Stomach (tissue), 9 donors: ENCODE data around the gene AKAP8L. TPM values are rescaled to one million over a fixed set of nuclear protein-coding genes. Genes with fewer than 3 reads are reported as not detected.
"Not testable (repeated sequence)": the region's sequence is repeated elsewhere in the genome, so short reads cannot be mapped to it uniquely, and the experiment has no call there.

ENCODE experiments used
- DNase-seq, 2 donors: peaks; one replicate each; pipeline versions ENCODE4 v3.0.0 to v3.0.0-alpha.2; 2013 to 2019
- H3K27ac ChIP-seq, 5 donors: fragments of 200-600 bp in 4 of 5; sonication (generic) in 4 of 5; one replicate each; pipeline ENCODE4 v1.5.1; 2013 to 2019; ENCODE audit warnings: mild to moderate bottlenecking in 1 of 5, moderate library complexity in 1 of 5
- H3K27me3 ChIP-seq, 3 donors: fragments of 200-600 bp; sonication (generic); one replicate each; pipeline ENCODE4 v1.5.1; 2017 to 2019; ENCODE audit warnings: mixed run types in 1 of 3
- H3K36me3 ChIP-seq, 4 donors: fragments of 200-600 bp; sonication (generic); 1 replicate in 3 of 4; 2 replicates in 1 of 4; pipeline ENCODE4 v1.5.1; 2016 to 2019
- H3K4me1 ChIP-seq, 4 donors: fragments of 200-600 bp; sonication (generic); one replicate each; pipeline ENCODE4 v1.5.1; 2016 to 2019
- H3K4me3 ChIP-seq, 4 donors: fragments of 200-600 bp; sonication (generic) in 3 of 4; one replicate each; pipeline ENCODE4 v1.5.1; 2016 to 2019; ENCODE audit warnings: mild to moderate bottlenecking in 1 of 4
- H3K9me3 ChIP-seq, 4 donors: fragments of 200-600 bp; sonication (generic); one replicate each; pipeline ENCODE4 v1.5.1; 2016 to 2019
- EP300 ChIP-seq: sonication (generic); formaldehyde crosslinking; IDR thresholded peaks from one replicate; pipeline ENCODE4 v1.6.1; 2017; ENCODE audit warnings: antibody characterized with exemption
- POLR2A ChIP-seq, 4 donors: fragments of 450-650 bp; IDR thresholded peaks; one replicate each; pipeline ENCODE4 v1.6.1; 2016; ENCODE audit warnings: antibody characterized with exemption in 4 of 4, control low read depth in 2 of 4, mild to moderate bottlenecking in 1 of 4, moderate library complexity in 1 of 4
- POLR2AphosphoS5 ChIP-seq, 3 donors: sonication (generic); formaldehyde crosslinking; IDR thresholded peaks; one replicate each; pipeline ENCODE4 v1.6.1; 2016; ENCODE audit warnings: antibody characterized with exemption in 3 of 3
- WGBS, 5 donors: extraction: QIAGEN DNeasy Blood & Tissue Kit in 3 of 5; methylation state at CpG; one replicate each; pipeline versions ENCODE4 v1.1.5 to v1.1.7; 2013 to 2018; 5-methylcytosine and 5-hydroxymethylcytosine counted together
- intact Hi-C: fragments of 100-400 bp; cut with DNase I; formaldehyde crosslinking; loops from one replicate; pipeline ENCODE4 v1.15.1; 2023; ENCODE audit warnings: low total_unique reads
- polyA plus RNA-seq, 3 donors: library from polyadenylated mRNA; stranded (reverse); fragments of 200-250 nt; gene quantifications; one replicate each; pipeline ENCODE4 v1.2.3, GENCODE V29; 2013
- total RNA-seq, 5 donors: library from RNA; depleted of rRNA; stranded (reverse); fragments of >200 nt; gene quantifications; one replicate each; pipeline versions ENCODE4 v1.1.0 to v1.2.3, GENCODE V29; 2014 to 2016
- TF ChIP-seq, protein P1 (sequence below), 7 experiments: fragments of 450-650 bp in 4 of 7; fragments of 200-600 bp in 3 of 7; sonication (generic) in 3 of 7; IDR thresholded peaks; one replicate each; pipeline ENCODE4 v1.5.1; 2016 to 2019; ENCODE audit warnings: antibody characterized with exemption in 7 of 7, control low read depth in 2 of 7, mild to moderate bottlenecking in 1 of 7
- donor health status: healthy with polysubstance abuse.
- donor health status: Bipolar disorder and iron deficiency.
- donor health status: healthy.

AKAP8L gene
- total and polyA plus RNA-seq, 8 donors: 67.8 to 320 (median 91.6) TPM

DNA sequence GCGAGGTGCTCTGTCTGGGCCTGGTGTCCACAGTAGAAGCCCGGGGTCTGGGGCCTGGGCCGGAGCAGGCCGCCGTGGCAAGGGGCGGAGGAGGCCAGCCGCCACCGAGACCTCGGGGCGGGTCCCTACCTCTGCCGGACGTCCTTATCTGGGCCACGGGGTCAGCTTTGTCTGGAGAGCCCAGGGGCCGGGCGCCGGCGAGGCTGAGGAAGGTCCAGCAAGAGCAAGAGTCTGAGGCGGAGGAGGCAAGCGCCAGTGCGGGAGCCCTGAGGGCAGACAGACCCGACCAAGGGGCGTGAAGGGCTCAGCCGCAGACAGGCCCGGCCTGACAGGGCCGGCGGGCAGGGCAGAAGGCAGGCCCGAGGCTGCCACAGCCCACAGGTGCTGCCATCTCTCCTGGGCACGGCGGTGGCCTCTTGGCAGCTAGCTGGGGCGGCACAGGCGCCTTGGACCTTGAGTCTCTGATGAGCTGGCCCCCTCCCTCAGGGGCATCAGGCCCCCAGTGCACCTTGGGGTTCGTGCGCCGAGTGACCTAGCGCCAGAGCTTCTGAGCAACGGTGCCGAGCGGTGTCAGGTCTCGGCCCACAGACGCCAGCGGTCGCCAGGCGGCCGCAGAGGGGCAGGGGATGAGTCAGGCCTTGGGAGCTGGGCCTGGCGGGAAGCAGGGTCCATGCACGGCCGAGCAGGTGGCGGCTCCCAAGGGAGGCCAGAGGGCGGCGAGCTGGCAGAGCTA is 20.1 kb downstream of the AKAP8L start:
- TF ChIP-seq POLR2AphosphoS5 (IDR thresholded peaks at IDR 0.05) (no peak), EP300 (no peak), POLR2A (IDR thresholded peaks at IDR 0.05) (no peak)
- TF ChIP-seq, protein P1, sequence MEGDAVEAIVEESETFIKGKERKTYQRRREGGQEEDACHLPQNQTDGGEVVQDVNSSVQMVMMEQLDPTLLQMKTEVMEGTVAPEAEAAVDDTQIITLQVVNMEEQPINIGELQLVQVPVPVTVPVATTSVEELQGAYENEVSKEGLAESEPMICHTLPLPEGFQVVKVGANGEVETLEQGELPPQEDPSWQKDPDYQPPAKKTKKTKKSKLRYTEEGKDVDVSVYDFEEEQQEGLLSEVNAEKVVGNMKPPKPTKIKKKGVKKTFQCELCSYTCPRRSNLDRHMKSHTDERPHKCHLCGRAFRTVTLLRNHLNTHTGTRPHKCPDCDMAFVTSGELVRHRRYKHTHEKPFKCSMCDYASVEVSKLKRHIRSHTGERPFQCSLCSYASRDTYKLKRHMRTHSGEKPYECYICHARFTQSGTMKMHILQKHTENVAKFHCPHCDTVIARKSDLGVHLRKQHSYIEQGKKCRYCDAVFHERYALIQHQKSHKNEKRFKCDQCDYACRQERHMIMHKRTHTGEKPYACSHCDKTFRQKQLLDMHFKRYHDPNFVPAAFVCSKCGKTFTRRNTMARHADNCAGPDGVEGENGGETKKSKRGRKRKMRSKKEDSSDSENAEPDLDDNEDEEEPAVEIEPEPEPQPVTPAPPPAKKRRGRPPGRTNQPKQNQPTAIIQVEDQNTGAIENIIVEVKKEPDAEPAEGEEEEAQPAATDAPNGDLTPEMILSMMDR (IDR thresholded peaks at IDR 0.05): no peak
- no peak overlapping the region for H3K27ac ChIP-seq
- peaks cover 0 to 38% (median 21%) of the 10 kb centered on the region in 4 donors for H3K4me1 ChIP-seq
- no peak for DNase-seq
- intact Hi-C loops: no loop called here
- 64 to 79% (median 72%) methylated on average over 39 to 50 of the region's 50 CpGs; no CpG with 5 or more reads in 1 of the 5 donors for WGBS, 5 donors
- H3K36me3 ChIP-seq: peaks cover 76 to 99% (median 98%) of the 10 kb centered on the region in 4 donors
- no peaks in the 10 kb centered on the region for H3K9me3 ChIP-seq
- no peak overlapping the region for H3K4me3 ChIP-seq
- H3K27me3 ChIP-seq: no peaks in the 10 kb centered on the region

DNA sequence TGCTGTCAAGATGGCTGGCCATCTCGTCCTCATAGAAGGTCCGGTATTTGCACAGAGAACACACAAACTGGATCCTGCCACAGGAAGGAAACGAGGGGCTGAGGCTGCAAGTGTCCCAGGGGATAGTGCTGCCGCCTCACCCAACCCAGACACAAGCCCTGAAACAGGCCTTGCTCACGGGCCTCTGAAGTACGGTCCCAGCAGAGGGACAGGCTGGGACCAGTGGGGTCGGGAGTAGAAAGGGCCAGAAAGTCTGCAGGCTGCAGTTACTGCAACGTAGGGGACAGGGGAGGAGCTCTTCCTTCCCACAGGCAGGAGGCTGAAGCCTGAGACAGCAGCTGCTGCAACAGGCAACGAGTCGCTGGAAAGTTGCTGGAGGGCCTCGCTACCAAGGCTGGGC is 21.0 kb downstream of the AKAP8L start:
- 84 to 92% (median 86%) methylated on average over 11 of the region's 11 CpGs for WGBS, 5 donors
- DNase-seq: no peak
- TF ChIP-seq, protein P1 (IDR thresholded peaks at IDR 0.05): no peak
- TF ChIP-seq POLR2AphosphoS5 (IDR thresholded peaks at IDR 0.05) (no peak), POLR2A (IDR thresholded peaks at IDR 0.05) (no peak), EP300 (no peak)
- Histone ChIP-seq H3K36me3 (peaks cover 72 to 99% (median 97%) of the 10 kb centered on the region in 4 donors), H3K4me3 (no peak overlapping the region), H3K4me1 (peaks cover 0 to 29% (median 13%) of the 10 kb centered on the region in 4 donors), H3K9me3 (no peaks in the 10 kb centered on the region), H3K27ac (no peak overlapping the region), H3K27me3 (no peaks in the 10 kb centered on the region)
- intact Hi-C loops: no loop called here

DNA sequence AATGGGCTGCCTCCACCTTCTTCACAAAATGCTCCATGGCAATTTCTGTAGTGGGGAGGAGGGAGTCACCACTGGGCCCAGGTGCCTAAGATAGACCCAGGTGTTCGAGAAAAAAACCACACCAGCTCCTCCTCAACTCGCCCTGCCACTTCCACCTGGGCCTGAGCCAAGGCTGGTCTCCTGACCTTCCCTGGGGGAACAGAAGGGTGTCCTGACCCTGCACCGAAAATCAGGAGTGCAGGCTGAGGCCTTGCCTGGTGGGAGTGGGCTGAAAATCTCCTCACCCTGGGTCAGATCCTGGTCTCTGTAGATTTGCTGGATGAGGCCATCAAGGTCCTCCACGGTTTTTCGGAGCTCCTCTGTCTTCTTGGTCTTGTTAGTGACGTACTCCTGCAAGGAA is 21.6 kb downstream of the AKAP8L start:
- H3K27ac ChIP-seq: no peak overlapping the region
- intact Hi-C loops: no loop called here
- no peaks in the 10 kb centered on the region for H3K9me3 ChIP-seq
- DNase-seq: no peak
- H3K27me3 ChIP-seq: no peaks in the 10 kb centered on the region
- H3K4me3 ChIP-seq: no peak overlapping the region
- peaks cover 69 to 97% (median 96%) of the 10 kb centered on the region in 4 donors for H3K36me3 ChIP-seq
- TF ChIP-seq EP300: no peak
- TF ChIP-seq, protein P1 (IDR thresholded peaks at IDR 0.05): no peak
- no peak for TF ChIP-seq POLR2AphosphoS5 (IDR thresholded peaks at IDR 0.05)
- TF ChIP-seq POLR2A (IDR thresholded peaks at IDR 0.05): no peak
- WGBS, 5 donors: 73 to 83% (median 74%) methylated on average over 5 to 6 of the region's 6 CpGs
- H3K4me1 ChIP-seq: peaks cover 0 to 23% (median 10%) of the 10 kb centered on the region in 4 donors

DNA sequence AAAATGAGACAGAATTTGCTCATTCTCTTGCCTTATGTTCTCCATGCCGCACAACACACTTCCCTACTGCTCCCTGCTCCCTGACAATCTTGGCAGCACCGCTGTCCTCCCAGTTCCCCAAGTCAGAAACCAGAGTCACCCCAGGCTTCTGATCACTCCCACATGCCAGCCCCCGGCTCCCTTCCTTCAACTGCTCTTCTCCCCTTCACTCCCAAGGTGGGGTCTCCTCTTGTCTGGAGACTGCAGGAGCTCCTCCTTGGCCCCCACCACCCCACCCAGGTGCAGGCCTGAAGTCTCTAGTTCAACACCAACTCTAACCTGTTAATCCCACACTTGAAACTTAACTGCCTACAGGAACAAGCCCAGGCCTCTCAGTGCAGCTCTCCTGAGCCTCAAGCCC is 22.4 kb downstream of the AKAP8L start:
- H3K9me3 ChIP-seq: no peaks in the 10 kb centered on the region
- H3K27ac ChIP-seq: no peak overlapping the region
- WGBS, 5 donors: 94 to 100% (median 96%) methylated on average over 3 of the region's 3 CpGs
- no peak for DNase-seq
- intact Hi-C loops: no loop called here
- no peak overlapping the region for H3K4me3 ChIP-seq
- H3K4me1 ChIP-seq: peaks cover 0 to 15% (median 6%) of the 10 kb centered on the region in 4 donors
- peaks cover 74 to 97% (median 96%) of the 10 kb centered on the region in 4 donors for H3K36me3 ChIP-seq
- H3K27me3 ChIP-seq: no peaks in the 10 kb centered on the region
- no peak for TF ChIP-seq POLR2AphosphoS5 (IDR thresholded peaks at IDR 0.05)

DNA sequence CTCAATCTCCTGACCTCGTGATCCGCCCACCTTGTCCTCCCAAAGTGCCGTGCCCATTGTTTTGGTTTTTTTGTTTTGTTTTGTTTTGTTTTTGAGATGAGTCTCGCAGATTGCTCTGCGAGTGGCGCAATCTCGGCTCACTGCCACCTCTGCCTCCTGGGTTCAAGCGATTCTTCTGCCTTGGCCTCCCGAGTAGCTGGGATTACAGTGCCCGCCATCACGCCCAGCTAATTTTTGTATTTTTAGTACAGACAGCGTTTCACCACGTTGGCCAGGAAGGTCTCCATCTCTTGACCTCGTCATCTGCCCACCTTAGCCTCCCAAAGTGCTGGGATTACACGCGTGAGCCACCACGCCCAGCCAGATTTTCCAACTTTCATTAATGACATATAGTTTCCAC is 23.5 kb downstream of the AKAP8L start:
- Histone ChIP-seq H3K4me1 (peaks cover 0 to 11% (median 0%) of the 10 kb centered on the region in 4 donors), H3K36me3 (peaks cover 62 to 93% (median 88%) of the 10 kb centered on the region in 4 donors)
- DNase-seq, intact Hi-C loops, H3K4me3 ChIP-seq, H3K27ac ChIP-seq, H3K9me3 ChIP-seq, H3K27me3 ChIP-seq: not testable (repeated sequence)
- WGBS, 5 donors: 91 to 95% (median 94%) methylated on average over 17 of the region's 17 CpGs
